HG03575 (cell line): Measurements from ENCODE around the gene NFE2.
"Not testable (repeated sequence)": the region's sequence is repeated elsewhere in the genome, so short reads cannot be mapped to it uniquely, and the experiment has no call there.

ENCODE experiments used
- ATAC-seq: cut with Tn5 transposase; IDR thresholded peaks from one replicate; pipeline ENCODE4 v1.9.1; 2021; ENCODE audit not compliant: unreplicated experiment, insufficient number of reproducible peaks, low FRiP score; ENCODE audit errors: extremely low read depth

The NFE2 gene

DNA sequence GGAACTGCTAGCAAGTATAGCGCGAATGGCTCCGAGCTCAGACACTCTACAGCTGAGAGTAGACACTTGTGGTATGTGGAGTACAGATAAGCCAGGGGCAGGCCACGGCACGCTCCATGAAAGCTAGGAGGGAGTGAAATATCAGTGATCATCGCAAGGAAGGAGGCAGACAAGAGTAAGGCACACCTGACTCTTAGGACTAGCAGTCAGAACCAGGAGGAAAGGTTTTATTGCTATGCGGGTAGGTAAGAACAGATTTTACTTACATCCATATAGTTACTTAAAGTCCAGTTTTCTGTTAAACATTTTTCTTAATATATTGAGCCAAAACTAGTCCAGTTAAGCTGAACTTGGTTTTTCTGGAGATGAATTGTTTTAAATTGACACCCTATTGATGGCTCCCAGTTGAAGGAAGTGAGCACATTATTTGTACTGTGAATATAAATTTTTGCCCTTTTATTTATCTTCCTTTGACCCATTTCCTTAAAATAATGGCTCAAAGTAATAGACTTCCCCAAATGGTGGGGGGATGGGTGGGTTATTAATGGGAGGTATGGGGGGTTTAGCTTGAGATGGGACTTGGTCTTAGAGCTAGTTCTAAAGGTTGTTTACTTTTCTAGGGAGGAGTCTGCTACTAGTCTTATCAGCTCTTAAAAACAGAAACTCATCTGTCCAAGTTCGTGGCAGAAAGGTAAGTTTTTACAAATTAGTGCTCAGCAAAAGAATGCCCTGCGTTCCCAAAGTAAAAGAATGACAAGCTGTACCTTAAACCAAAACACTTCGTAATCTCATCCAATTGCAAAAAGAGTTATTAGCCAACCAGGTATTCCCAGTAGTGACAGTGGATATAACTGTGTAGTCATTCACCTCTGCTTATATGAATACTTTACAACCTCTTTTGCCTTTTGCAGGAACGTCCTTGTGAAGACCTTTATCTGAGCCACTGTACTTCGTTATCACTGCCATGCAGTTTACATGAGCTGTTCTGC is 14.5 kb downstream of the NFE2 start:
- no peak for ATAC-seq

GRCh38 chr12:54285150-54286041 is 15.4 kb downstream of the NFE2 start:
- no peak for ATAC-seq

DNA sequence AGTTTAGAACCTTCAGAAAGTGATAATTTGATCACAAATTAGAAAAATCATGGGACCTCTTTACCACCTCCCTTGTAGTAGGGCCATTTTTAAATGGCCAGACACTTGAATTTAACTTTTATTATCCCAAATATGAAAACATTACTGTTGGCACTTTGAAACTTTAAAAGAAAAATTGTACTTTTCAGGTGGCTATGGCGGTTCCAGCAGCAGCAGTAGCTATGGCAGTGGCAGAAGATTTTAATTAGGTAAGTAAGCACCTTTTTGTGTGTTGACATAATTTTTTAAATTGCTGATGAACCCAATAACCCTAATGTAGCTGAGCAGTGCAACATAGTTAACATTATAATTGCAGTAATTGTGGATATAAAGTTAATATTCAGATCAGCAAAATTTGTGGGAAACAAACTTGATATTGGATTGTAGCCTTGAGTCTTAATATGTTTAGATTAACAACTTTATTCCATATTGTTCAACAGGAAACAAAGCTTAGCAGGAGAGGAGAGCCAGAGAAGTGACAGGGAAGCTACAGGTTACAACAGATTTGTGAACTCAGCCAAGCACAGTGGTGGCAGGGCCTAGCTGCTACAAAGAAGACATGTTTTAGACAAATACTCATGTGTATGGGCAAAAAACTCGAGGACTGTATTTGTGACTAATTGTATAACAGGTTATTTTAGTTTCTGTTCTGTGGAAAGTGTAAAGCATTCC is 16.6 kb downstream of the NFE2 start:
- ATAC-seq: not testable (repeated sequence)

- no peak for ATAC-seq
These were observed 17.7 kb downstream of the NFE2 start for GRCh38 chr12:54282949-54283593.

DNA sequence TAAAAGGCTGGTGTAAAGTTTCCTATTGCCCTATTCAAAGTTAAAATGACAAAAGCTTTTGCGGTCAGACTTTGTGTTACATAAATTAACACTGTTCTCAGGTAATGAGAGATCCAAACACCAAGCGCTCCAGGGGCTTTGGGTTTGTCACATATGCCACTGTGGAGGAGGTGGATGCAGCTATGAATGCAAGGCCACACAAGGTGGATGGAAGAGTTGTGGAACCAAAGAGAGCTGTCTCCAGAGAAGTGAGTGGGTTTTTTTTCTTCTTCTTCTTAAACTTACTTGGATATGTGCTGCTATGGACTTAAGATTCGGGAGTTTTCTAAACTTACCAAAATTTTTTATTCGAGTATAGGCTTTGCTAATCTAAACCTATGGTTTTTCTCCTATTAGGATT is 19.1 kb downstream of the NFE2 start:
- not testable (repeated sequence) for ATAC-seq

GRCh38 chr12:54281261-54281638 is 19.6 kb downstream of the NFE2 start:
- not testable (repeated sequence) for ATAC-seq

DNA sequence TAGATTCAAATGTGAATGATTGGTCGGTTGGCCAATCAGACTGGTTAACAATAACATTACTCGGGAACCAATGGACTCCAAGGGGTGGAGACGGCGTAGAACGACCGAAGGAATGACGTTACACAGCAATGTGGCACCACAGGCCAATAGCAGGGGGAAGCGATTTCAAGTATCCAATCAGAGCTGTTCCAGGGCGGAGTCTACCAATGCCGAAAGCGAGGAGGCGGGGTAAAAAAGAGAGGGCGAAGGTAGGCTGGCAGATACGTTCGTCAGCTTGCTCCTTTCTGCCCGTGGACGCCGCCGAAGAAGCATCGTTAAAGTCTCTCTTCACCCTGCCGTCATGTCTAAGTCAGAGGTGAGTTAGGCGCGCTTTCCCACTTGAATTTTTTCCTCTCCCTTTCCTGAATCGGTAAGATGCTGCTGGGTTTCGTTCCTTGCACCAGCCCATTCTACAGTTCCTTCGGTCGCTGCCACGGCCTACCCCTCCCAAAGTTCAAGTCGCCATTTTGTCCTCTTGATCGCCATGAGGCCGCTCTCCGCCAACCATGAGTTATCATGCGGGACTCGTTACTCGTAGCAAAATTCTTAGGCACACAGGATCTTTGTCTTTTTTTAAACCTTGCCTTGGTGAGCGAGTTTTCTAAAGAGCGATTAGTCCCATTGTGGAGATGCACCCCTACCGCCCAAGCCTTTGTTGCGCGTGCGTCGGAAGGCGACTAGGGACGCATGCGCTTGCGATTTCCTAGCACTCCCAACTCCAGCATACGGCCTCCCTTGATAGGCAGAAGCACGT is 20.2 kb downstream of the NFE2 start, which contains the start of gene HNRNPA1:
HNRNPA1 (plus strand) TSS at position 259 of the 793 bp plus-strand sequence; CDS start at position 341, 82 bp downstream.
- peak; percentile 75 for ATAC-seq

- peak; percentile 63 for ATAC-seq
These were observed 21.0 kb downstream of the NFE2 start, which contains the start of gene CBX5 for GRCh38 chr12:54279632-54280467. Gene CBX5, minus strand, starts transcription at chr12:54280122. Its CDS starts 22,472 bp downstream, at chr12:54257650.

GRCh38 chr12:54279227-54279631 is 21.6 kb downstream of the NFE2 start:
- ATAC-seq: no peak

DNA sequence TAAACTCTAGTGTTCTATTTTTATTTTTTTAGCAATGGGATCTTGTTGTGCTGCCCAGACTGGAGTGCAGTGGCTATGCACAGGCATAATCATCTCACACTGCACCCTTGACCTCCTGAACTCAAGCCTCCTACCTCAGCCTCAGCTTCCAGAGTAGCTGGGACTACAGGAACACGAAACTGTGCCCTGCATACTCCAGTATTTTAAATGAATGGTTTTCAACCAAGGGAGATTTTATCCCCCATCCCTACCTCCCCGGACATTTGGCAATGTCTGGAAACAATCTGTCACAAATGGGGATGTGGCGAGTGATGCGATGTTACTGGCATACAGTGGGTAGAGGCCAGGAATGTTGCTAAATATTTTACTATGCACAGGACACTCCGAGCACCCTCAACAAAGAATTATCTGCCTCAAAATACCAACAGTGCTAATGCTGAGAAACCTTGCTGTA is 23.0 kb downstream of the NFE2 start:
- ATAC-seq: no peak

GRCh38 chr12:54276368-54276767 is 24.4 kb downstream of the NFE2 start:
- no peak for ATAC-seq

GRCh38 chr12:54273981-54274380 is 26.8 kb downstream of the NFE2 start:
- no peak for ATAC-seq

GRCh38 chr12:54272214-54272613 is 28.6 kb downstream of the NFE2 start:
- no peak for ATAC-seq

- ATAC-seq: no peak
These were observed 30.5 kb downstream of the NFE2 start for GRCh38 chr12:54270345-54270744.

DNA sequence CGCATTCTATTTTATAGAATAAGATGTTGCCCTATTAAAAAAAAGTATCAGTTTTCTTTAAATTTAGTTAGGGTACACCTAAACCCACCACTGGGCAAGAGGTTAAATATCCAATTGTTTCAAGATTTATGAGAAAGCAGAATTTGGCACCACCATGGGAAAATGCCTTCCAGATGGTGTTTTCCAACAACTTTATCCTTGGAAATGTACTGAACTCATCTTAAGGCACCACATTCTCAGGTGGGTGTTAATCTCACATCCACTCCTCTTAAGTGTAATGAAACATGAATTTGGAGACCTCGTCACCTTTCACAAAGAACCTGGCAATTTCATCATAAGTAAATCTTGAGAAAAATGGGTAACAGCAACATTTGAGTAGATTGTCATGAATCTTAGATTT is 34.0 kb downstream of the NFE2 start:
- no peak for ATAC-seq

DNA sequence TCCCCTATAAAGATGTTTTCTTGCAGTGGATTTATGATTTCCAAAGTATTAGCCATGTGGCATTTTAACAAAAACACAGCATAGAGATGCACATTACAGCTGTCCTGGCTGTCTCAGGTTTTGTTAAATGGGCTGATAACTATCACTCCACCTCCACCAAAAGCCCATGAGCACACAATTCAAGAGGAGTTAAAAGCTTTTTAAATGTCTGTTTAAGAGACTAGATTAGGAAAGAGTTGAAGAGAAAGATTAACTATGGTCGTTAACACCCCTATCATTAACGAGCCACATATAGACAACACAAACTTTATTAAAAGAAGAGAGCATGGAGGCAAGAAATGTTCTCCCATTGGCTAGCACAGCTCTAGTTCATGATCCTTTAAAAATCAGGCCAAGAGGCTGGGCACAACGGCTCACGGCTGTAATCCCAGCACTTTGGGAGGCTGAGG is 35.4 kb downstream of the NFE2 start:
- no peak for ATAC-seq
